ENCODE data around the gene WTIP.

WTIP gene

DNA sequence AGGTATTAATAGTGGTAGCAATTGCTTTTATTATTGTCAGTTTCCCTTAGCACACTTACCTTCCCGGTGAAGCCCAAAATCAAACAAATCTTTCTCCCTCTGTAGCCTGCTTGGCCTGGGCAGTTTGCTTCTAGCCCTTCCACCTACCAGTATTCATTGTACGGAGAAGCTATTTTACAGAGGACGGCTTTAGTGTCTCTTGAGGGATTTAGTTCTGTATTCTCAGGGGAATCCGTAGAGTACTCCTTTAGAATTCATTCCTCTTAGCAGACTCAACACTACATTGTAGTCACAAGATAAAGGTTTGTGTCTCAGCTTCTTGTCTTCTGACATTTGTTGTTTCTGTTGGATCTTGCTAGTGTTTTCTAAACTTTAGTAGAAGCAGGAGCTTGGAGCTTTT, 24.1 kb upstream of the WTIP start:
- no peak overlapping the region for H3K27ac ChIP-seq (ENCODE audit: low read length, poor library complexity, severe bottlenecking)
- no peak overlapping the region for H3K4me3 ChIP-seq (ENCODE audit: insufficient read depth in 1 of 2, low read depth in 1 of 2, low read length in 2 of 2)
- no peak overlapping the region for H4K91ac ChIP-seq (ENCODE audit: low read length)
- H2BK15ac ChIP-seq (ENCODE audit: low read depth, poor library complexity, severe bottlenecking): no peak overlapping the region
- no peak overlapping the region for H3K14ac ChIP-seq (ENCODE audit: low read length in 2 of 2)
- H2BK12ac ChIP-seq (ENCODE audit: low read length in 2 of 2): no peak overlapping the region
- H3K36me3 ChIP-seq (ENCODE audit: control insufficient read depth in 1 of 2, insufficient read depth in 2 of 2, low read depth in 1 of 2, low read length in 2 of 2): peaks cover 41 to 89% of the 10 kb centered on the region in 2 experiments
- no peak overlapping the region for H3K4ac ChIP-seq (ENCODE audit: low read depth in 1 of 2, low read length in 2 of 2)
- no peaks in the 10 kb centered on the region for H3K27me3 ChIP-seq (ENCODE audit: control insufficient read depth in 1 of 2, insufficient read depth in 1 of 2, low read length in 2 of 2)
- H2AFZ ChIP-seq (ENCODE audit: low read depth, low read length): no peak overlapping the region
- peaks cover 40% of the 10 kb centered on the region for H3K79me1 ChIP-seq (replicated peaks; ENCODE audit: low read length, poor library complexity, severe bottlenecking)
- no peak overlapping the region for H2BK120ac ChIP-seq (ENCODE audit: low read depth, low read length)
- no peak overlapping the region for H2AK5ac ChIP-seq (ENCODE audit: low read length, severe bottlenecking)
- H2BK5ac ChIP-seq (ENCODE audit: low read depth, low read length, poor library complexity, severe bottlenecking): no peak overlapping the region
- H3K9ac ChIP-seq (ENCODE audit: low read length): peak overlapping the region; percentile 11
- H3K4me2 ChIP-seq (ENCODE audit: low read length, poor library complexity, severe bottlenecking): no peak overlapping the region
- no CpG with 5 or more reads among the region's 4 CpGs for whole genome bisulfite sequencing
- no peak overlapping the region for H4K8ac ChIP-seq (ENCODE audit: low read length)
- H3K23ac ChIP-seq (ENCODE audit: low read length in 2 of 2): no peak overlapping the region
- no peaks in the 10 kb centered on the region for H3K4me1 ChIP-seq (ENCODE audit: control insufficient read depth, insufficient read depth, low read depth, low read length)
- no peak overlapping the region for H3K18ac ChIP-seq (ENCODE audit: low read depth in 1 of 2, low read length in 2 of 2)
- no peaks in the 10 kb centered on the region for H3K9me3 ChIP-seq (ENCODE audit: control insufficient read depth, low read length)
- no peak for DNase-seq

DNA sequence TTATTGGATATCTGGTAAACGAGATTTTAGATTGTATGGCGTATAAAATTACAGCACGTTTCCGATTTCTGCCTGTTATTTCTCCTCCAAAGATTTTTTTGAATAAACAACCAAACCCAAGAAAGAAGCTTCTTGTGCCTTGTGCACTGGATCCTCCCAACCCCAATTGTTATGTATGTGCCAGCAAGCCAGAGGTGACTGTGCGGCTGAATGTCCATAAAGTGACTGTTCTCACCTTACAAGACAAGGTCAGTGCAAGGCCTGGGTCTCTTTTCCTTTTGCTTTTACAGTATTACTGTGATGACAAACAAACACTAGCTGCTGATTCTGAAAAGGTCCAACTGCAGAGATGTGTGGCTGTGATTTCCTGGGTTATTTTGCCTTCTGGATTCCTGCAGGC, 22.9 kb upstream of the WTIP start:
- H3K27me3 ChIP-seq (ENCODE audit: control insufficient read depth in 1 of 2, insufficient read depth in 1 of 2, low read length in 2 of 2): no peaks in the 10 kb centered on the region
- no peak overlapping the region for H4K91ac ChIP-seq (ENCODE audit: low read length)
- no peak overlapping the region for H3K4me2 ChIP-seq (ENCODE audit: low read length, poor library complexity, severe bottlenecking)
- H3K79me1 ChIP-seq (replicated peaks; ENCODE audit: low read length, poor library complexity, severe bottlenecking): peaks cover 42% of the 10 kb centered on the region
- H2BK120ac ChIP-seq (ENCODE audit: low read depth, low read length): no peak overlapping the region
- no peak overlapping the region for H3K4ac ChIP-seq (ENCODE audit: low read depth in 1 of 2, low read length in 2 of 2)
- H4K8ac ChIP-seq (ENCODE audit: low read length): no peak overlapping the region
- H2BK12ac ChIP-seq (ENCODE audit: low read length in 2 of 2): no peak overlapping the region
- peaks cover 47 to 88% of the 10 kb centered on the region in 2 experiments for H3K36me3 ChIP-seq (ENCODE audit: control insufficient read depth in 1 of 2, insufficient read depth in 2 of 2, low read depth in 1 of 2, low read length in 2 of 2)
- H2AK5ac ChIP-seq (ENCODE audit: low read length, severe bottlenecking): no peak overlapping the region
- no peak overlapping the region for H2BK5ac ChIP-seq (ENCODE audit: low read depth, low read length, poor library complexity, severe bottlenecking)
- H3K9ac ChIP-seq (ENCODE audit: low read length): no peak overlapping the region
- H2AFZ ChIP-seq (ENCODE audit: low read depth, low read length): no peak overlapping the region
- no peak for DNase-seq
- H3K9me3 ChIP-seq (ENCODE audit: control insufficient read depth, low read length): no peaks in the 10 kb centered on the region
- H3K18ac ChIP-seq (ENCODE audit: low read depth in 1 of 2, low read length in 2 of 2): no peak overlapping the region
- no peaks in the 10 kb centered on the region for H3K4me1 ChIP-seq (ENCODE audit: control insufficient read depth, insufficient read depth, low read depth, low read length)
- H3K14ac ChIP-seq (ENCODE audit: low read length in 2 of 2): no peak overlapping the region
- no peak overlapping the region for H3K23ac ChIP-seq (ENCODE audit: low read length in 2 of 2)
- H3K27ac ChIP-seq (ENCODE audit: low read length, poor library complexity, severe bottlenecking): no peak overlapping the region
- H3K4me3 ChIP-seq (ENCODE audit: insufficient read depth in 1 of 2, low read depth in 1 of 2, low read length in 2 of 2): no peak overlapping the region
- H2BK15ac ChIP-seq (ENCODE audit: low read depth, poor library complexity, severe bottlenecking): no peak overlapping the region
- WGBS: 100% methylated on average over 5 of the region's 5 CpGs

DNA sequence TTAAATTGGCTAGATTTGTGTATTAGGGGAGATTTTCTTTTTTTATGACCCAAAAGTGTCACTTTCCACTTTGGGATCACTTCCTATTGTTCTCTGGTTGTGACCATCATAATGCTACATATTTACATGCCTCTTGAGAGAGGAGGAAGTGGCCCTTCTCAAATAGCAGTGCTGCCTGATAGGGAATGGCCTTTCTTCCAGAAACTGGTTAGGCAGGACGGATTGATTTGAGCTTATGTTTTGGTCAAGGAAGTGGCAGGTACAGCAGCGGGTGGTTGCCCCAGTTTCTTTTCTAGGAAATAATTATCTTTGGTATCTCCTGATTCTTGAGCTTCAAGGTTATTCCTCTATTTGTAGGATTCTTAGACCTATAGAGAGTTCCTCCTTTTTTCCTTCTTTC, 21.9 kb upstream of the WTIP start:
- Histone ChIP-seq H2BK120ac (ENCODE audit: low read depth, low read length) (no peak overlapping the region), H2BK15ac (ENCODE audit: low read depth, poor library complexity, severe bottlenecking) (no peak overlapping the region), H3K4ac (ENCODE audit: low read depth in 1 of 2, low read length in 2 of 2) (no peak overlapping the region), H3K23ac (ENCODE audit: low read length in 2 of 2) (no peak overlapping the region), H3K9me3 (ENCODE audit: control insufficient read depth, low read length) (no peaks in the 10 kb centered on the region), H3K4me2 (ENCODE audit: low read length, poor library complexity, severe bottlenecking) (no peak overlapping the region), H2BK12ac (ENCODE audit: low read length in 2 of 2) (no peak overlapping the region), H3K9ac (ENCODE audit: low read length) (no peak overlapping the region), H4K91ac (ENCODE audit: low read length) (no peak overlapping the region), H3K27ac (ENCODE audit: low read length, poor library complexity, severe bottlenecking) (no peak overlapping the region), H2BK5ac (ENCODE audit: low read depth, low read length, poor library complexity, severe bottlenecking) (no peak overlapping the region), H3K4me1 (ENCODE audit: control insufficient read depth, insufficient read depth, low read depth, low read length) (no peaks in the 10 kb centered on the region), H2AFZ (ENCODE audit: low read depth, low read length) (no peak overlapping the region), H2AK5ac (ENCODE audit: low read length, severe bottlenecking) (no peak overlapping the region), H3K36me3 (ENCODE audit: control insufficient read depth in 1 of 2, insufficient read depth in 2 of 2, low read depth in 1 of 2, low read length in 2 of 2) (peaks cover 47 to 88% of the 10 kb centered on the region in 2 experiments), H3K79me1 (replicated peaks; ENCODE audit: low read length, poor library complexity, severe bottlenecking) (peaks cover 40% of the 10 kb centered on the region), H3K4me3 (ENCODE audit: insufficient read depth in 1 of 2, low read depth in 1 of 2, low read length in 2 of 2) (no peak overlapping the region), H3K27me3 (ENCODE audit: control insufficient read depth in 1 of 2, insufficient read depth in 1 of 2, low read length in 2 of 2) (no peaks in the 10 kb centered on the region), H4K8ac (ENCODE audit: low read length) (no peak overlapping the region), H3K14ac (ENCODE audit: low read length in 2 of 2) (no peak overlapping the region), H3K18ac (ENCODE audit: low read depth in 1 of 2, low read length in 2 of 2) (no peak overlapping the region)
- 100% methylated on average over 1 of the region's 2 CpGs for WGBS
- no peak for DNase-seq

DNA sequence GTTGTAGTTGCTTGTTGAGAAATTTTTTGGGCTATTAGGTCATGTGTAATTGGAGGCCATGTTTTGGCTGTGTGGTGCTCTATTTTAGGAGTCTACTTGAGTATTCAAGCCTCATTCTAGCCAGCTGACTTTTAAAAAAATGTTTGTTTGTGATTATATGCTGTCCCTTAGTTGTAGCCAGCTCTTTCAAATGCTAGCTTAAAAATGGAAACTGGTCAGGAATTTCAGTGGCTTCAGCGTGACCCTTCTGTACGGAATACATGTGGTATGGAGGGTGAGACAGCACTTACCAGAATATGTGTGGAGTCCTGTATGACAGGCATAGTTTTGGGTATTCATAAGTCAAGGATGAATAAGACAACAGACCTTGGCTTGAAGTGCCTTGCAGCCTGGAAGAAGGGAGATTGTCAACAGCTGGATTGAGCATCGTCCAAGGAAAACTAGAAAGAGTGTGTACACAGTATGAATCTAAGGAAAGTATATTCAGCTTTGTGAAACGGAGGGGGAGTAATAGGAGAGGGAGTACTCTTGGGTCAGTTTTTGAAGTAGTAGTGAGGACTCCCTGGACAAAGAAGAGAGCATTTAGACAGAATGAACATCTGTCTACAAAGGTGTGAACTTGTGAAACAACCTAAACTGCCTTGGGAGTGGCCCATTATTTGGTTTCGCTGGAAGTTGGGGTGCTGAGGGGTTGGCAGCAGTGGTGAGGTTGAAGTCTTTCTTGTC, 20.0 kb upstream of the WTIP start:
- H4K8ac ChIP-seq (ENCODE audit: low read length): no peak overlapping the region
- no peak overlapping the region for H3K4me2 ChIP-seq (ENCODE audit: low read length, poor library complexity, severe bottlenecking)
- peaks cover 45% of the 10 kb centered on the region for H3K79me1 ChIP-seq (replicated peaks; ENCODE audit: low read length, poor library complexity, severe bottlenecking)
- H3K27ac ChIP-seq (ENCODE audit: low read length, poor library complexity, severe bottlenecking): no peak overlapping the region
- peaks cover 50 to 92% of the 10 kb centered on the region in 2 experiments for H3K36me3 ChIP-seq (ENCODE audit: control insufficient read depth in 1 of 2, insufficient read depth in 2 of 2, low read depth in 1 of 2, low read length in 2 of 2)
- no peak for DNase-seq
- no peak overlapping the region for H3K14ac ChIP-seq (ENCODE audit: low read length in 2 of 2)
- H3K18ac ChIP-seq (ENCODE audit: low read depth in 1 of 2, low read length in 2 of 2): no peak overlapping the region
- H3K4ac ChIP-seq (ENCODE audit: low read depth in 1 of 2, low read length in 2 of 2): no peak overlapping the region
- H2AK5ac ChIP-seq (ENCODE audit: low read length, severe bottlenecking): no peak overlapping the region
- H3K9me3 ChIP-seq (ENCODE audit: control insufficient read depth, low read length): no peaks in the 10 kb centered on the region
- H3K4me3 ChIP-seq (ENCODE audit: insufficient read depth in 1 of 2, low read depth in 1 of 2, low read length in 2 of 2): no peak overlapping the region
- H2BK5ac ChIP-seq (ENCODE audit: low read depth, low read length, poor library complexity, severe bottlenecking): no peak overlapping the region
- H2AFZ ChIP-seq (ENCODE audit: low read depth, low read length): no peak overlapping the region
- H3K9ac ChIP-seq (ENCODE audit: low read length): no peak overlapping the region
- no peak overlapping the region for H3K23ac ChIP-seq (ENCODE audit: low read length in 2 of 2)
- H3K27me3 ChIP-seq (ENCODE audit: control insufficient read depth in 1 of 2, insufficient read depth in 1 of 2, low read length in 2 of 2): no peaks in the 10 kb centered on the region
- H3K4me1 ChIP-seq (ENCODE audit: control insufficient read depth, insufficient read depth, low read depth, low read length): no peaks in the 10 kb centered on the region
- H2BK15ac ChIP-seq (ENCODE audit: low read depth, poor library complexity, severe bottlenecking): no peak overlapping the region
- H2BK12ac ChIP-seq (ENCODE audit: low read length in 2 of 2): no peak overlapping the region
- H4K91ac ChIP-seq (ENCODE audit: low read length): no peak overlapping the region
- 97% methylated on average over 5 of the region's 5 CpGs for WGBS
- no peak overlapping the region for H2BK120ac ChIP-seq (ENCODE audit: low read depth, low read length)
